OCI-LY1 (cell line): Measurements from ENCODE around the gene ATAD5.

ENCODE experiments used
- H2AFZ ChIP-seq: fragments of 200-600 bp; sonication (generic), shearing (Covaris generic); 2 replicates; pipeline ENCODE4 v1.6.0; 2014; ENCODE audit warnings: antibody characterized with exemption, mild to moderate bottlenecking, low read length
- H3F3A ChIP-seq: fragments of 200-600 bp; sonication (generic), shearing (Covaris generic); 2 replicates; pipeline ENCODE4 v1.6.0; 2014; ENCODE audit warnings: mild to moderate bottlenecking, antibody characterized with exemption, low read length, moderate library complexity; ENCODE audit not compliant: insufficient read depth
- H3K27ac ChIP-seq: fragments of 200-600 bp; sonication (generic); 2 replicates; pipeline ENCODE4 v1.5.1; 2014; ENCODE audit warnings: low read length, mixed run types, mild to moderate bottlenecking, low read depth; ENCODE audit not compliant: poor library complexity, severe bottlenecking
- H3K27me3 ChIP-seq: fragments of 200-600 bp; sonication (generic); 2 replicates; pipeline ENCODE4 v1.6.0; 2014; ENCODE audit warnings: antibody characterized with exemption, mild to moderate bottlenecking, low read length, moderate library complexity; ENCODE audit not compliant: insufficient read depth
- H3K36me3 ChIP-seq: fragments of 200-600 bp; sonication (generic); 2 replicates; pipeline ENCODE4 v1.6.1; 2014; ENCODE audit warnings: mild to moderate bottlenecking, antibody characterized with exemption, low read length, moderate library complexity, mixed read lengths; ENCODE audit not compliant: insufficient read depth
- H3K4me1 ChIP-seq: fragments of 200-600 bp; sonication (generic); 2 replicates; pipeline ENCODE4 v1.5.1; 2014; ENCODE audit warnings: mild to moderate bottlenecking, low read length, moderate library complexity; ENCODE audit not compliant: insufficient read depth, severe bottlenecking
- H3K4me2 ChIP-seq: fragments of 200-600 bp; sonication (generic), shearing (Covaris generic); 2 replicates; pipeline ENCODE4 v1.6.1; 2014; ENCODE audit warnings: low read length
- H3K4me3 ChIP-seq: fragments of 200-600 bp; sonication (generic); 2 replicates; pipeline ENCODE4 v1.5.1; 2014; ENCODE audit warnings: low read length, low read depth, mild to moderate bottlenecking, mixed read lengths; ENCODE audit not compliant: poor library complexity, severe bottlenecking
- H3K79me2 ChIP-seq: fragments of 200-600 bp; shearing (Covaris generic); 2 replicates; pipeline ENCODE4 v1.6.1; 2016; ENCODE audit warnings: mixed run types, low read length, mixed read lengths; ENCODE audit not compliant: insufficient read depth
- H3K9ac ChIP-seq: fragments of 200-600 bp; sonication (generic), shearing (Covaris generic); 2 replicates; pipeline ENCODE4 v1.6.1; 2014; ENCODE audit warnings: mild to moderate bottlenecking, low read length, mixed read lengths
- H3K9me2 ChIP-seq: fragments of 200-600 bp; sonication (generic), shearing (Covaris generic); 2 replicates; pipeline ENCODE4 v1.6.1; 2014; ENCODE audit warnings: low read depth, mild to moderate bottlenecking, low read length, mixed read lengths
- H3K9me3 ChIP-seq: fragments of 200-600 bp; shearing (Covaris generic); 2 replicates; pipeline ENCODE4 v1.6.1; 2014; ENCODE audit warnings: low read length, mixed read lengths
- H4K20me1 ChIP-seq: fragments of 200-600 bp; sonication (generic), shearing (Covaris generic); 2 replicates; pipeline ENCODE4 v1.6.0; 2016; ENCODE audit warnings: mild to moderate bottlenecking, low read length; ENCODE audit not compliant: insufficient read depth
- EZH2 ChIP-seq: fragments of 200-600 bp; sonication (generic), shearing (Covaris generic); IDR thresholded peaks from 2 replicates; pipeline ENCODE4 v1.8.0; 2017; ENCODE audit warnings: borderline replicate concordance, mixed run types, mild to moderate bottlenecking, antibody characterized with exemption, low read length, moderate library complexity, mixed read lengths
- TF ChIP-seq, protein P1 (sequence below): fragments of 200-600 bp; sonication (generic), shearing (Covaris generic); IDR thresholded peaks from 2 replicates; pipeline ENCODE4 v1.5.1; 2017; ENCODE audit warnings: mild to moderate bottlenecking, antibody characterized with exemption, low read length, moderate library complexity, mixed read lengths

The ATAD5 gene

DNA sequence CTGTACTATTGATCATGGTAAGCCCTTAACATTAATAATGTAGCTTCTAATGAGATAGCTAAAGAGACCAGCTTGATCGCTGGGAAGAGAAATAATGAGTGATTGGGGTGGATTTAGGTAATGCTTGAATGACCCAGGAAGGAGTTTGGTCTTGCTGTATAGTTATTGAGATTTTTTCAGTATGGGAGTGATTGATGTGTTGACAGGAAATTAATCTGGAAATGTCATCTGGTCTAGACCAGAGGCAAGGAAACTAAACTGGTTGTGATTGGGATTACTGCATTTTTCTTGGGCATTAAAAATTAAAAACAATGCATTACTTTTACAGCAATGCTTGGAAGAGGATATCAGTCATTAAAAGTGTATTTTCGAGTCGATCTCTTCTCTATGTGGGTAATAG is 62.5 kb downstream of the ATAD5 start:
- Histone ChIP-seq H3K4me1 (no peaks in the 10 kb centered on the region), H3K9me2 (no peaks in the 10 kb centered on the region), H3K27ac (no peak overlapping the region), H3K79me2 (no peaks in the 10 kb centered on the region), H3K36me3 (peaks cover 76% of the 10 kb centered on the region), H3K27me3 (no peaks in the 10 kb centered on the region), H3K9ac (no peak overlapping the region), H3F3A (peaks cover 3% of the 10 kb centered on the region; the same call in 1 of the 2 replicates), H3K4me2 (no peak overlapping the region), H3K4me3 (no peak overlapping the region), H2AFZ (no peak overlapping the region), H3K9me3 (no peaks in the 10 kb centered on the region), H4K20me1 (no peaks in the 10 kb centered on the region)
- TF ChIP-seq EZH2 = no peak
- TF ChIP-seq, protein P1, sequence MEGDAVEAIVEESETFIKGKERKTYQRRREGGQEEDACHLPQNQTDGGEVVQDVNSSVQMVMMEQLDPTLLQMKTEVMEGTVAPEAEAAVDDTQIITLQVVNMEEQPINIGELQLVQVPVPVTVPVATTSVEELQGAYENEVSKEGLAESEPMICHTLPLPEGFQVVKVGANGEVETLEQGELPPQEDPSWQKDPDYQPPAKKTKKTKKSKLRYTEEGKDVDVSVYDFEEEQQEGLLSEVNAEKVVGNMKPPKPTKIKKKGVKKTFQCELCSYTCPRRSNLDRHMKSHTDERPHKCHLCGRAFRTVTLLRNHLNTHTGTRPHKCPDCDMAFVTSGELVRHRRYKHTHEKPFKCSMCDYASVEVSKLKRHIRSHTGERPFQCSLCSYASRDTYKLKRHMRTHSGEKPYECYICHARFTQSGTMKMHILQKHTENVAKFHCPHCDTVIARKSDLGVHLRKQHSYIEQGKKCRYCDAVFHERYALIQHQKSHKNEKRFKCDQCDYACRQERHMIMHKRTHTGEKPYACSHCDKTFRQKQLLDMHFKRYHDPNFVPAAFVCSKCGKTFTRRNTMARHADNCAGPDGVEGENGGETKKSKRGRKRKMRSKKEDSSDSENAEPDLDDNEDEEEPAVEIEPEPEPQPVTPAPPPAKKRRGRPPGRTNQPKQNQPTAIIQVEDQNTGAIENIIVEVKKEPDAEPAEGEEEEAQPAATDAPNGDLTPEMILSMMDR = no peak

DNA sequence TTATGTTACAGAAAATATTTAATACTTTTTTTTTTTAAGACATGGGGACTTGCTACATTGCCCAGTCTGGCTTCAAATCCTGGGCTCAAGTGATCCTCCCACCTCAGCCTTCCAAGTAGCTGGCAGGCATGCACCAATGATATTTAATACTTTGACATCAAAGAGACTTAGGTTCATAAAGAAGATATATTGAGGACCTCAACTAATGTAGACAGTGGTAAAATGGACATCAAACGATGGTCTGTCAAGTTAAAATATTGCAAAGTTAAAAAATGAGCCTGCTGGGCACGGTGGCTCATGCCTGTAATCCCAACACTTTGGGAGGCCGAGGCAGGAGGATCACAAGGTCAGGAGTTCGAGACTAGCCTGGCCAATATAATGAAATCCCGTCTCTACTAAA is 65.5 kb downstream of the ATAD5 start:
- H3K4me2 ChIP-seq = no peak overlapping the region
- no peak overlapping the region for H3K9ac ChIP-seq
- H3K27me3 ChIP-seq = no peaks in the 10 kb centered on the region
- no peaks in the 10 kb centered on the region; the same call in 1 of the 2 replicates for H3K79me2 ChIP-seq
- H3K36me3 ChIP-seq = peaks cover 82% of the 10 kb centered on the region
- H3K4me1 ChIP-seq = no peaks in the 10 kb centered on the region
- no peak for TF ChIP-seq EZH2
- TF ChIP-seq, protein P1 = no peak
- no peak overlapping the region for H3K27ac ChIP-seq
- H3F3A ChIP-seq = peaks cover 7% of the 10 kb centered on the region; the same call in 1 of the 2 replicates
- no peak overlapping the region for H2AFZ ChIP-seq
- H3K4me3 ChIP-seq = no peak overlapping the region
- H4K20me1 ChIP-seq = no peaks in the 10 kb centered on the region
- H3K9me2 ChIP-seq = no peaks in the 10 kb centered on the region
- H3K9me3 ChIP-seq = no peaks in the 10 kb centered on the region

DNA sequence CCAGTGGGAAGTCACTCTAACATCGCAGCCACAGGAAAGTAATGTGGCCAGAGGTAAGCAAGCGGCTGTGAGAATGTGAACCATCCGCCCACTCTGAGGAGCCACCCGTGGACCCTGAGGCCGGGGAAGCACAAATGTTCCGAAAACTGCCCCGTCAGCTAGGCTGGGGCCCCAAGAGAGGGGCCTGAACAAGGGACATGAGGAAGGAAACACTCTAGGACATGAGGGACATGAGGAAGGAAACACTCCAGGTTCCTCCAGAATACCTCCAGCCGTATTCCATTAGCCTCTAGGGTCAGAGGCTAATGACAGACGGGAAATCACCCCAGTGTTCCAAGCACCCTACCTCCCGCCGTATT is 74.0 kb downstream of the ATAD5 start:
- TF ChIP-seq EZH2 = no peak
- TF ChIP-seq, protein P1 = no peak
- H3K4me1 ChIP-seq = peaks cover 38% of the 10 kb centered on the region
- H3K27me3 ChIP-seq = no peaks in the 10 kb centered on the region
- peaks cover 29% of the 10 kb centered on the region for H3K36me3 ChIP-seq
- H3K4me3 ChIP-seq = peak overlapping the region; percentile 96
- no peaks in the 10 kb centered on the region for H3K9me3 ChIP-seq
- peaks cover 15% of the 10 kb centered on the region for H3K79me2 ChIP-seq
- no peaks in the 10 kb centered on the region for H3K9me2 ChIP-seq
- H3K9ac ChIP-seq = peak overlapping the region; percentile 95
- H4K20me1 ChIP-seq = no peaks in the 10 kb centered on the region
- peak overlapping the region; percentile 99 for H3K4me2 ChIP-seq
- peak overlapping the region; percentile 22 for H3K27ac ChIP-seq
- 0 out of 2 replicates have a peak, but pooled peaks cover 6% of the 10 kb centered on the region for H3F3A ChIP-seq
- 0 out of 2 replicates have a peak overlapping the region, but pooled peaks have one; percentile 18 for H2AFZ ChIP-seq
